Esophagus squamous epithelium (tissue), 5 donors: ENCODE data around the gene WDR49. TPM values are rescaled to one million over a fixed set of nuclear protein-coding genes. Genes with fewer than 3 reads are reported as not detected.

Experiments used
- DNase-seq: peaks from one replicate; lab custom pipeline; 2025; lab: John Stamatoyannopoulos, UW
- H3K27ac ChIP-seq, 4 donors: fragments of 200-600 bp; sonication (generic); one replicate each; pipeline ENCODE4 v1.5.1; 2016 to 2019; ENCODE audit warnings: mild to moderate bottlenecking in 1 of 4
- H3K27me3 ChIP-seq, 4 donors: fragments of 200-600 bp; sonication (generic); 1 replicate in 3 of 4; 2 replicates in 1 of 4; pipeline versions ENCODE4 v1.5.1 to v1.6.0; 2017 to 2021; ENCODE audit warnings: antibody characterized with exemption in 1 of 4
- H3K36me3 ChIP-seq, 3 donors: fragments of 200-600 bp; sonication (generic); one replicate each; pipeline ENCODE4 v1.5.1; 2016 to 2019
- H3K4me1 ChIP-seq, 3 donors: fragments of 200-600 bp; sonication (generic); one replicate each; pipeline ENCODE4 v1.5.1; 2017 to 2019
- H3K4me3 ChIP-seq, 4 donors: fragments of 200-600 bp; sonication (generic); 1 replicate in 3 of 4; 2 replicates in 1 of 4; pipeline ENCODE4 v1.5.1; 2016 to 2019; ENCODE audit warnings: mild to moderate bottlenecking in 2 of 4, moderate library complexity in 1 of 4
- H3K9me3 ChIP-seq, 3 donors: fragments of 200-600 bp; sonication (generic); one replicate each; pipeline ENCODE4 v1.5.1; 2016 to 2019
- POLR2A ChIP-seq, 4 donors: fragments of 450-650 bp; IDR thresholded peaks; one replicate each; pipeline ENCODE4 v1.6.1; 2017; ENCODE audit warnings: antibody characterized with exemption in 4 of 4, mild to moderate bottlenecking in 4 of 4, moderate library complexity in 3 of 4
- WGBS, 2 donors: methylation state at CpG; one replicate each; pipeline ENCODE4 v1.1.5; 2018; 5-methylcytosine and 5-hydroxymethylcytosine counted together
- intact Hi-C: fragments of 100-400 bp; cut with DNase I; formaldehyde crosslinking; loops from one replicate; pipeline ENCODE4 v1.15.0; 2022
- total RNA-seq, 4 donors: library from RNA; depleted of rRNA; stranded (reverse); fragments of >200 nt; gene quantifications; one replicate each; pipeline ENCODE4 v1.1.0, GENCODE V29; 2016
- TF ChIP-seq, protein P1 (sequence below), 6 experiments: fragments of 450-650 bp in 4 of 6; fragments of 200-600 bp in 2 of 6; sonication (generic) in 2 of 6; IDR thresholded peaks; one replicate each; pipeline ENCODE4 v1.5.1; 2016 to 2019; ENCODE audit warnings: antibody characterized with exemption in 6 of 6, mild to moderate bottlenecking in 4 of 6, moderate library complexity in 4 of 6
- donor health status: DM: yes; HTN: yes; CAD: no.

Gene WDR49
- total RNA-seq, 4 donors from 2014 or later: 1.9 to 9.5 (median 7.4) TPM; not detected in 1

DNA sequence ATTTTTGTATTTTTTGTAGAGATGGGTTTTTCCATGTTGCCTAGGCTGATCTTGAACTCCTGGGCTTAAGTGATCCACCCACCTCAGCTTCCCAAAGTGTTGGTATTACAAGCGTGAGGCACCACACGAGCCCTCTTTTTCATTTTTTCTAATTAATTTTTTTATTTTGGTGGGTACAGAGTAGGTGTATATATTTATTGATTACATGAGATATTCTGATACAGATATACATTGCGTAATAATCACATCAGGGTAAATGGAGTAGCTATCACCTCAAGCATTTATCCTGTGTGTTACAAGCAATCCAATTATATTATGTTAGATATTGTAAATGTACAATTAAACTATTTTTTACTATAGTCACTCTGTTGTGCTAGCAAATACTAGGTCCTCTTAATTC lies 66.1 kb downstream of the WDR49 start:
- no peak for DNase-seq
- Histone ChIP-seq H3K4me3 (no peak overlapping the region), H3K9me3 (no peaks in the 10 kb centered on the region), H3K4me1 (no peaks in the 10 kb centered on the region), H3K27ac (no peak overlapping the region), H3K27me3 (no peaks in the 10 kb centered on the region), H3K36me3 (no peaks in the 10 kb centered on the region)
- intact Hi-C loops: no loop called here
- no peak for TF ChIP-seq POLR2A (IDR thresholded peaks at IDR 0.05)
- TF ChIP-seq, protein P1, sequence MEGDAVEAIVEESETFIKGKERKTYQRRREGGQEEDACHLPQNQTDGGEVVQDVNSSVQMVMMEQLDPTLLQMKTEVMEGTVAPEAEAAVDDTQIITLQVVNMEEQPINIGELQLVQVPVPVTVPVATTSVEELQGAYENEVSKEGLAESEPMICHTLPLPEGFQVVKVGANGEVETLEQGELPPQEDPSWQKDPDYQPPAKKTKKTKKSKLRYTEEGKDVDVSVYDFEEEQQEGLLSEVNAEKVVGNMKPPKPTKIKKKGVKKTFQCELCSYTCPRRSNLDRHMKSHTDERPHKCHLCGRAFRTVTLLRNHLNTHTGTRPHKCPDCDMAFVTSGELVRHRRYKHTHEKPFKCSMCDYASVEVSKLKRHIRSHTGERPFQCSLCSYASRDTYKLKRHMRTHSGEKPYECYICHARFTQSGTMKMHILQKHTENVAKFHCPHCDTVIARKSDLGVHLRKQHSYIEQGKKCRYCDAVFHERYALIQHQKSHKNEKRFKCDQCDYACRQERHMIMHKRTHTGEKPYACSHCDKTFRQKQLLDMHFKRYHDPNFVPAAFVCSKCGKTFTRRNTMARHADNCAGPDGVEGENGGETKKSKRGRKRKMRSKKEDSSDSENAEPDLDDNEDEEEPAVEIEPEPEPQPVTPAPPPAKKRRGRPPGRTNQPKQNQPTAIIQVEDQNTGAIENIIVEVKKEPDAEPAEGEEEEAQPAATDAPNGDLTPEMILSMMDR (IDR thresholded peaks at IDR 0.05): no peak
- WGBS, 2 donors: 79 to 99% methylated on average over 3 of the region's 3 CpGs

DNA sequence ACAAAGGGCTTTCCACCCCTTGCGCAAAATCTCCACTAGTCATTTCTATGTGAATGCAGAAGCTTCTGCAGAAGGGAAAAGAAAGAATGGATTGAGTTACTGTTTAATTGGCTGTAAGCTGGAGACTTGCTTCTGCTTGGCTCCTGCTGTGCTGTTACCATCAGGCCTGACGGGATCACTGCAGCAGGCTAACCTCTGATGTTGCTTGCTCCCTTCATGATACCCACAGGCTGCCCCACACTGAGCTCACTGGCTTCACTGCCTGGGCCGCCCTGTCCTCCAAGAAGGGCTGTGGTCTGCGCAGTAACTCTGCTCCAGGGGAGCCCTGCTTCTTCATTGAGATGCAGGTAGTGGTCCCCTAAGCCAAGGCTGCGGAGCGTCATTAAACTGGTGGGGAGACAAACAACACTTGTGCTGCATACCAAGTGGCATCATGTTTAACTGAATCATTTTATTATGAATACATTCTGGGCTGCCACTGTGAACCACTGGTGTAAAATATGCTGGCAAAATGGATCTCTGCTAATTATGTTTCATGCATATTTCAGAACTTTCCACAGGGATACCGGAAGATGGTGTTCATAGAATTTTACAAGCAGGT lies 78.6 kb downstream of the WDR49 start:
- WGBS, 2 donors: 84% methylated on average over 6 of the region's 7 CpGs
- H3K4me3 ChIP-seq: no peak overlapping the region
- no peak for TF ChIP-seq POLR2A (IDR thresholded peaks at IDR 0.05)
- TF ChIP-seq, protein P1 (IDR thresholded peaks at IDR 0.05): no peak
- H3K9me3 ChIP-seq: no peaks in the 10 kb centered on the region
- H3K27me3 ChIP-seq: no peaks in the 10 kb centered on the region
- H3K36me3 ChIP-seq: no peaks in the 10 kb centered on the region
- DNase-seq: no peak
- no peak overlapping the region for H3K27ac ChIP-seq
- intact Hi-C loops: no loop called here
- peaks cover 0 to 14% (median 0%) of the 10 kb centered on the region in 3 donors for H3K4me1 ChIP-seq

DNA sequence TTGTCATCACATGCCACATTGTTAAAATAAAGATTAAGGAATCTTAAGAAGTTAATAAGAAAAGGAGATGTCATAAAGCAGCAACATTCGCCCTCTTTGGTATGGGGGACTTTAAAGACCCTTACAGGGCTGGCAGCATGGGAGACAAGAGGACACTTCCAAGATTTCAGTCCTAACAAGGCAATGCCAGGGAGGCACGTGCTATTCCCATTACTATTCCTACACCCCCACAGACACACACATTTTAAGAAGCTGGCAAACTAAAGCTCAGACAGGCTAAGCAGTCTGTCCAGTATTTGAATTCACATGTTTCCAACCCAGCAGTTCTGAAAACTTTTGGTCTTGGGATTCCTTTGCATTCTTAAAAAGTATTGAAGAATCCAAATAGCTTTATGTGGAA lies 80.8 kb downstream of the WDR49 start:
- no peak overlapping the region for H3K4me3 ChIP-seq
- H3K4me1 ChIP-seq: peaks cover 0 to 14% (median 0%) of the 10 kb centered on the region in 3 donors
- no peak for DNase-seq
- no peaks in the 10 kb centered on the region for H3K9me3 ChIP-seq
- no peaks in the 10 kb centered on the region for H3K36me3 ChIP-seq
- H3K27me3 ChIP-seq: no peaks in the 10 kb centered on the region
- H3K27ac ChIP-seq: peak overlapping the region in 2 of 4 donors; percentile 10 to 11
- TF ChIP-seq POLR2A (IDR thresholded peaks at IDR 0.05): no peak
- TF ChIP-seq, protein P1 (IDR thresholded peaks at IDR 0.05): no peak
- WGBS, 2 donors: 43 to 50% methylated on average over 2 of the region's 2 CpGs
- intact Hi-C loops: no loop called here

DNA sequence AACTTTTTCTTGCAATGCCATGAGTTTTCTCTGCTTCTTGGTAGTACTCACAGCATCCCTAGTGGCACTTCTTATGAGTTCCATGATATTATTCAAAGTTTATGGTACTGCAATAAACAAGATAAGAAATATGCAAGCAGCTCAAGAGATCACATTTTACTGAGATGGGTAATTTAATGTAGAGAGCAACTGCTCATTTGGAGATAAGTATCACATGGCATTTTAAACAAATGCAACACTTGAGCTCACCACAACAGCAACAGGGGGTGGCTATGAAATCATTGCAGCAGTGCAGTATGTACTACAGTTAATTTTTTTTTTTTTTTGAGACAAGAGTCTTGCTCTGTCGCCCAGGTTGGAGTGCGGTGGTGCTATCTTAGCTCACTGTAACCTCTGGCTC lies 85.1 kb downstream of the WDR49 start:
- DNase-seq: no peak
- H3K9me3 ChIP-seq: no peaks in the 10 kb centered on the region
- no peak for TF ChIP-seq POLR2A (IDR thresholded peaks at IDR 0.05)
- TF ChIP-seq, protein P1 (IDR thresholded peaks at IDR 0.05): no peak
- H3K4me1 ChIP-seq: peaks cover 0 to 13% (median 0%) of the 10 kb centered on the region in 3 donors
- H3K36me3 ChIP-seq: no peaks in the 10 kb centered on the region
- H3K27me3 ChIP-seq: no peaks in the 10 kb centered on the region
- no peak overlapping the region for H3K27ac ChIP-seq
- intact Hi-C loops: no loop called here
- 86 to 95% methylated on average over 2 of the region's 2 CpGs for WGBS, 2 donors
- H3K4me3 ChIP-seq: no peak overlapping the region

DNA sequence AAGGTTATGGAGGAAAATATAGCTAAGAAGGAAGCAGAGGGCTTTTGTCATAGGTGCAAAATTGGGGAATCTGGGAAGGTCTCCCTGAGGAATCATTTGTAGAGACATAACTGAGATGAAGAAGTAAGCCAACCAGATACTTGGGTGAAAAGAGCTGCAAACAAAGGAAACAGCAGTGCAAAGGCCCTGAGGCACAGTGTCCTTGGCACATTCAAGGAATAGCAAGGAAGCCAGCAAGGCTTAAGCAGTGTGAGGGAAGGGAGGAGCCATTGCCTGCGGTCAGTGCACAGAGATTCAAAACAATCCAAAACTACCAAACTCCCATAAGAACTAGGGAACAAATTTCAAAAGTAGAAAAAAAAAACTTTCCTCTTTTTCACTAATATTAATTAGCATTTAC lies 88.3 kb downstream of the WDR49 start:
- no peak for DNase-seq
- TF ChIP-seq POLR2A (IDR thresholded peaks at IDR 0.05): no peak
- TF ChIP-seq, protein P1 (IDR thresholded peaks at IDR 0.05): no peak
- WGBS, 2 donors: 25 to 48% methylated on average over 1 of the region's 1 CpG
- Histone ChIP-seq H3K4me3 (no peak overlapping the region), H3K36me3 (no peaks in the 10 kb centered on the region), H3K9me3 (no peaks in the 10 kb centered on the region), H3K27me3 (no peaks in the 10 kb centered on the region), H3K27ac (no peak overlapping the region), H3K4me1 (no peaks in the 10 kb centered on the region)
- intact Hi-C loops: no loop called here
